ENCODE measurements around the gene TDP1.

Gene TDP1

GRCh38 chr14:89911010-89911919 lies 44.5 kb upstream of the TDP1 start:
- H3K4me3 ChIP-seq (ENCODE audit: low read depth, low read length, poor library complexity, severe bottlenecking) = no peak overlapping the region
- H3K9ac ChIP-seq (ENCODE audit: low read length) = no peak overlapping the region
- no peak overlapping the region for H3K27ac ChIP-seq (ENCODE audit: low read depth, low read length, poor library complexity, severe bottlenecking)
- H3K27me3 ChIP-seq (ENCODE audit: insufficient read depth, low read length) = no peaks in the 10 kb centered on the region
- H3K36me3 ChIP-seq (ENCODE audit: insufficient read depth, low read length) = no peaks in the 10 kb centered on the region
- H4K20me1 ChIP-seq (ENCODE audit: insufficient read depth, low read length) = no peaks in the 10 kb centered on the region
- H3K4me1 ChIP-seq (ENCODE audit: insufficient read depth, low read length, severe bottlenecking) = no peaks in the 10 kb centered on the region
- no peak for TF ChIP-seq EZH2 (IDR thresholded peaks at IDR 0.05; ENCODE audit: borderline replicate concordance, low read length)
- TF ChIP-seq CTCF (IDR thresholded peaks at IDR 0.05; ENCODE audit: low read length) = no peak
- H3K79me2 ChIP-seq (ENCODE audit: insufficient read depth, low read length) = no peaks in the 10 kb centered on the region
- H3K9me3 ChIP-seq (ENCODE audit: low read length) = no peaks in the 10 kb centered on the region
- H2AFZ ChIP-seq (ENCODE audit: low read length) = no peak overlapping the region
- no peaks in the 10 kb centered on the region for H3F3A ChIP-seq (ENCODE audit: insufficient read depth, low read length)
- no peaks in the 10 kb centered on the region for H3K9me2 ChIP-seq (ENCODE audit: low read depth, low read length)
- H3K4me2 ChIP-seq (ENCODE audit: low read length) = no peak overlapping the region

- H3K9me3 ChIP-seq (ENCODE audit: low read length) = no peaks in the 10 kb centered on the region
- no peak overlapping the region for H3K4me3 ChIP-seq (ENCODE audit: low read depth, low read length, poor library complexity, severe bottlenecking)
- no peaks in the 10 kb centered on the region for H3K36me3 ChIP-seq (ENCODE audit: insufficient read depth, low read length)
- H3K27ac ChIP-seq (ENCODE audit: low read depth, low read length, poor library complexity, severe bottlenecking) = no peak overlapping the region
- H3K9ac ChIP-seq (ENCODE audit: low read length) = no peak overlapping the region
- no peak for TF ChIP-seq EZH2 (IDR thresholded peaks at IDR 0.05; ENCODE audit: borderline replicate concordance, low read length)
- no peak for TF ChIP-seq CTCF (IDR thresholded peaks at IDR 0.05; ENCODE audit: low read length)
- no peak overlapping the region for H3K4me2 ChIP-seq (ENCODE audit: low read length)
- no peaks in the 10 kb centered on the region for H4K20me1 ChIP-seq (ENCODE audit: insufficient read depth, low read length)
- no peaks in the 10 kb centered on the region for H3K27me3 ChIP-seq (ENCODE audit: insufficient read depth, low read length)
- no peaks in the 10 kb centered on the region for H3K4me1 ChIP-seq (ENCODE audit: insufficient read depth, low read length, severe bottlenecking)
- no peak overlapping the region for H2AFZ ChIP-seq (ENCODE audit: low read length)
- no peaks in the 10 kb centered on the region for H3F3A ChIP-seq (ENCODE audit: insufficient read depth, low read length)
- H3K9me2 ChIP-seq (ENCODE audit: low read depth, low read length) = no peaks in the 10 kb centered on the region
- no peaks in the 10 kb centered on the region for H3K79me2 ChIP-seq (ENCODE audit: insufficient read depth, low read length)
These were observed 43.5 kb upstream of the TDP1 start for GRCh38 chr14:89912221-89912620.

GRCh38 chr14:89912667-89913211 lies 43.0 kb upstream of the TDP1 start:
- no peak overlapping the region for H3K4me2 ChIP-seq (ENCODE audit: low read length)

More at GRCh38 chr14:89912667-89913211, 43.0 kb upstream of the TDP1 start:
- no peak overlapping the region for H3K27ac ChIP-seq (ENCODE audit: low read depth, low read length, poor library complexity, severe bottlenecking)
- no peaks in the 10 kb centered on the region for H3K79me2 ChIP-seq (ENCODE audit: insufficient read depth, low read length)
- H4K20me1 ChIP-seq (ENCODE audit: insufficient read depth, low read length) = no peaks in the 10 kb centered on the region
- H3K9me3 ChIP-seq (ENCODE audit: low read length) = no peaks in the 10 kb centered on the region
- no peaks in the 10 kb centered on the region for H3K36me3 ChIP-seq (ENCODE audit: insufficient read depth, low read length)
- H3K4me3 ChIP-seq (ENCODE audit: low read depth, low read length, poor library complexity, severe bottlenecking) = no peak overlapping the region
- H3K27me3 ChIP-seq (ENCODE audit: insufficient read depth, low read length) = no peaks in the 10 kb centered on the region
- no peaks in the 10 kb centered on the region for H3K4me1 ChIP-seq (ENCODE audit: insufficient read depth, low read length, severe bottlenecking)
- H2AFZ ChIP-seq (ENCODE audit: low read length) = no peak overlapping the region
- H3F3A ChIP-seq (ENCODE audit: insufficient read depth, low read length) = no peaks in the 10 kb centered on the region
- no peak for TF ChIP-seq CTCF (IDR thresholded peaks at IDR 0.05; ENCODE audit: low read length)
- no peak for TF ChIP-seq EZH2 (IDR thresholded peaks at IDR 0.05; ENCODE audit: borderline replicate concordance, low read length)
- H3K9ac ChIP-seq (ENCODE audit: low read length) = no peak overlapping the region
- no peaks in the 10 kb centered on the region for H3K9me2 ChIP-seq (ENCODE audit: low read depth, low read length)

Data from OCI-LY1 (cell line).